HL-60/S4 treated with phorbol 12-myristate 13-acetate at 8.2 ng/mL for 4 days and 3 days (cell line): Measurements from ENCODE around the gene RBM39.

Source experiments
- in situ Hi-C: fragments of 300-500 bp; cut with MboI; formaldehyde crosslinking; loops from 2 replicates; pipeline ENCODE4 v1.15.0; 2022; ENCODE audit warnings: low sequenced_read_pairs

The RBM39 gene

GRCh38 chr20:35680452-35681183, 61.4 kb downstream of the RBM39 start:
- in situ Hi-C loops: no loop called here

- in situ Hi-C loops: no loop called here
These were observed 67.1 kb downstream of the RBM39 start for GRCh38 chr20:35674921-35675320.

- in situ Hi-C loops: no loop called here
These were observed 68.2 kb downstream of the RBM39 start for GRCh38 chr20:35673884-35674283.

- in situ Hi-C loops: no loop called here
These were observed 72.4 kb downstream of the RBM39 start for GRCh38 chr20:35669681-35670080.

- in situ Hi-C loops: no loop called here
These were observed 72.8 kb downstream of the RBM39 start for GRCh38 chr20:35669221-35669620.

GRCh38 chr20:35665949-35666288, 76.1 kb downstream of the RBM39 start:
- in situ Hi-C loops: no loop called here

- in situ Hi-C loops: no loop called here
These were observed 77.4 kb downstream of the RBM39 start, which contains the start of the genes CPNE1 and RBM12 for GRCh38 chr20:35664466-35665206. TSS of gene CPNE1 (minus strand) at chr20:35664900. CDS start at chr20:35632923, 31,977 bp downstream. TSS of gene RBM12 (minus strand) at chr20:35664900. CDS start at chr20:35655322, 9,578 bp downstream.

GRCh38 chr20:35663516-35664465, 78.3 kb downstream of the RBM39 start:
- in situ Hi-C loops: no loop called here

- in situ Hi-C loops: no loop called here
These were observed 79.5 kb downstream of the RBM39 start for GRCh38 chr20:35662551-35662950.

- in situ Hi-C loops: no loop called here
These were observed 80.2 kb downstream of the RBM39 start for GRCh38 chr20:35661908-35662307.

GRCh38 chr20:35661053-35661452, 81.0 kb downstream of the RBM39 start:
- in situ Hi-C loops: no loop called here

GRCh38 chr20:35660122-35660937, 81.7 kb downstream of the RBM39 start:
- in situ Hi-C loops: no loop called here

- in situ Hi-C loops: no loop called here
These were observed 84.8 kb downstream of the RBM39 start for GRCh38 chr20:35657271-35657670.

- in situ Hi-C loops: no loop called here
These were observed 87.6 kb downstream of the RBM39 start for GRCh38 chr20:35654415-35654814.

- in situ Hi-C loops: no loop called here
These were observed 88.2 kb downstream of the RBM39 start for GRCh38 chr20:35653893-35654292.
